ENCODE measurements around the gene FAM83B. TPM values are rescaled to one million over a fixed set of nuclear protein-coding genes. Genes with fewer than 3 reads are reported as not detected.

The FAM83B gene
- total RNA-seq, 1 experiment from 2014 or later: 0.07 TPM

DNA sequence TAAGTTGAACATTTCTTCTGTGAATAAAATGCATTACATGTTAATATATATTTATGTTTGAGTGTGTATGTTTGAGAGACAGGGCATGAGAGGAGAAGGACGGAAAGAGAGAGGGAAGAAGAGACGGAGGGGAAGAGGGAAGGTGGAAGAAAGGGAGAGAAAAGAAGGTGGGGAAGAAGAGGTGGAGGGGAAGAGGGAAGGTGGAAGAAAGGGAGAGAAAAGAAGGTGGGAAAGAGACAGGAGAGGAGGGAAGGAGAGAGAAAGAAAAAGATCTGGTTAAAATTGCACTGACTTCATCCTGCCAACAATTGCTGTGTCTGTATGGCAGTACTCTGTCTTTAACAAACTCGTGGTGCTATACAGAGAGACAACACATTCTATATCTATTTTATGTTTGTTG, 29.0 kb downstream of the FAM83B start:
- H3K4me2 ChIP-seq (ENCODE audit: low read length): no peak overlapping the region
- no peak overlapping the region for H2AFZ ChIP-seq (ENCODE audit: low read length)
- POLR2A ChIA-PET (ENCODE audit: unreplicated experiment): no interaction called here
- H3K27ac ChIP-seq (ENCODE audit: low read length): peak overlapping the region; percentile 90
- H3K9me2 ChIP-seq (replicated peaks; ENCODE audit: low read length): no peaks in the 10 kb centered on the region
- no peaks in the 10 kb centered on the region for H3K79me2 ChIP-seq (ENCODE audit: low read length)
- intact Hi-C loops (cut with micrococcal nuclease): loop anchor here (5.0 to 10.0 kb wide), 3 partner anchors 42 to 367 kb away; no protein-coding TSS in a partner anchor
- peaks cover 33% of the 10 kb centered on the region for H3K4me1 ChIP-seq (ENCODE audit: insufficient read depth, low read length)
- no peak overlapping the region for H3K4me3 ChIP-seq (ENCODE audit: low read length)
- no TSS peak for BruUV-seq (replicated peaks)
- no peak for ATAC-seq
- no peak for TF ChIP-seq EZH2 (IDR thresholded peaks at IDR 0.05; ENCODE audit: low read length, unreplicated experiment)
- TF ChIP-seq, protein P1, sequence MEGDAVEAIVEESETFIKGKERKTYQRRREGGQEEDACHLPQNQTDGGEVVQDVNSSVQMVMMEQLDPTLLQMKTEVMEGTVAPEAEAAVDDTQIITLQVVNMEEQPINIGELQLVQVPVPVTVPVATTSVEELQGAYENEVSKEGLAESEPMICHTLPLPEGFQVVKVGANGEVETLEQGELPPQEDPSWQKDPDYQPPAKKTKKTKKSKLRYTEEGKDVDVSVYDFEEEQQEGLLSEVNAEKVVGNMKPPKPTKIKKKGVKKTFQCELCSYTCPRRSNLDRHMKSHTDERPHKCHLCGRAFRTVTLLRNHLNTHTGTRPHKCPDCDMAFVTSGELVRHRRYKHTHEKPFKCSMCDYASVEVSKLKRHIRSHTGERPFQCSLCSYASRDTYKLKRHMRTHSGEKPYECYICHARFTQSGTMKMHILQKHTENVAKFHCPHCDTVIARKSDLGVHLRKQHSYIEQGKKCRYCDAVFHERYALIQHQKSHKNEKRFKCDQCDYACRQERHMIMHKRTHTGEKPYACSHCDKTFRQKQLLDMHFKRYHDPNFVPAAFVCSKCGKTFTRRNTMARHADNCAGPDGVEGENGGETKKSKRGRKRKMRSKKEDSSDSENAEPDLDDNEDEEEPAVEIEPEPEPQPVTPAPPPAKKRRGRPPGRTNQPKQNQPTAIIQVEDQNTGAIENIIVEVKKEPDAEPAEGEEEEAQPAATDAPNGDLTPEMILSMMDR (conservative IDR thresholded peaks at IDR 0.05; ENCODE audit: low read depth, low read length): no peak
- TF ChIP-seq EZH2phosphoT487 (IDR thresholded peaks at IDR 0.05; ENCODE audit: borderline replicate concordance, low read length): no peak
- no peaks in the 10 kb centered on the region for H3K9me3 ChIP-seq (ENCODE audit: low read length)
- no peak for DNase-seq
- no peaks in the 10 kb centered on the region for H3K27me3 ChIP-seq (ENCODE audit: low read length)
- no peaks in the 10 kb centered on the region for H3F3A ChIP-seq (ENCODE audit: low read length, unreplicated experiment)
- no peaks in the 10 kb centered on the region for H3K36me3 ChIP-seq (ENCODE audit: low read depth, low read length)
- H4K20me1 ChIP-seq (ENCODE audit: low read length): no peaks in the 10 kb centered on the region
- H3K9ac ChIP-seq (ENCODE audit: low read length): peak overlapping the region; percentile 24
- CTCF ChIA-PET: no interaction called here

DNA sequence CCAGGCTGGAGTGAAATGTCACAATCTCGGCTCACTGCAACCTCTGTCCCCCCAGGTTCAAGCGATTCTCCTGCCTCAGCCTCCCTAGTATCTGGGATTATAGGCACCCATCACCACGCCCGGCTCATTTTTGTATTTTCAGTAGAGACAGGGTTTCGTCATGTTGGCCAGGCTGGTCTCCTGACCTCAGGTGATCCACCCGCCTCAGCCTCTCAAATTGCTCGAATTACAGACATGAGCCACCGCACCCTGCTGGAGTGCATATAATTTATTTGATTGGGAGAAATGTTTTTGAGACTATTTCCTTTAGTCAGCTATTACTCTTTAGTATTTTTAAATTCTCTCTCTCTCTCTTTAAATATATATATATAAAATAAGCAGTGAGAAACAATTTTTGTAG, 29.8 kb downstream of the FAM83B start:
- Histone ChIP-seq H3K27me3 (ENCODE audit: low read length) (no peaks in the 10 kb centered on the region), H2AFZ (ENCODE audit: low read length) (no peak overlapping the region), H3K4me1 (ENCODE audit: insufficient read depth, low read length) (peaks cover 40% of the 10 kb centered on the region), H3K27ac (ENCODE audit: low read length) (no peak overlapping the region), H3K4me3 (ENCODE audit: low read length) (no peak overlapping the region), H4K20me1 (ENCODE audit: low read length) (no peaks in the 10 kb centered on the region), H3K9ac (ENCODE audit: low read length) (no peak overlapping the region), H3F3A (ENCODE audit: low read length, unreplicated experiment) (no peaks in the 10 kb centered on the region), H3K4me2 (ENCODE audit: low read length) (no peak overlapping the region), H3K9me2 (replicated peaks; ENCODE audit: low read length) (no peaks in the 10 kb centered on the region), H3K79me2 (ENCODE audit: low read length) (no peaks in the 10 kb centered on the region), H3K9me3 (ENCODE audit: low read length) (no peaks in the 10 kb centered on the region), H3K36me3 (ENCODE audit: low read depth, low read length) (no peaks in the 10 kb centered on the region)
- ATAC-seq (no peak), DNase-seq (no peak)
- intact Hi-C loops (cut with micrococcal nuclease): loop anchor here (5.0 to 10.0 kb wide), 3 partner anchors 41 to 366 kb away; no protein-coding TSS in a partner anchor
- TF ChIP-seq EZH2phosphoT487 (IDR thresholded peaks at IDR 0.05; ENCODE audit: borderline replicate concordance, low read length): no peak
- TF ChIP-seq, protein P1 (conservative IDR thresholded peaks at IDR 0.05; ENCODE audit: low read depth, low read length): no peak
- TF ChIP-seq EZH2 (IDR thresholded peaks at IDR 0.05; ENCODE audit: low read length, unreplicated experiment): no peak
- ChIA-PET POLR2A (ENCODE audit: unreplicated experiment) (no interaction called here), CTCF (no interaction called here)
- BruUV-seq (replicated peaks): no TSS peak

DNA sequence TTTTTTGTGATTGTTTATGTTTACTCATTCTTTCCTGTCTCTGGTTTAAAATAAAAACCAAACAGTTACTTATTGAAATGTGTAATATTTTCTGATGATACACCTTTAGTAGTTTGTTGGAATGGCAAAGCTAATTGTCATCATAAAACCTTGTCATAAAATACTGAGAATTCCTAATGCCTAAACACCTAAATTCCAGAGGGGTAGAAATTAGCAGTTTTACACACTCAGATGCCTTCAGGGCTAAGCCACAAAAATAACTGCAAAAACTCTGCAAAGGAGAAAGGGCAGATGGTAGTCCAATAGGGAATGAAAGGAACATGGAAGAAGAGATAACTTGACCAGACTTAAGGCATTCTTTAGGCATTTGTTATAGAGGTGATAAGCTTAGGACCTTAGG, 30.3 kb downstream of the FAM83B start:
- Histone ChIP-seq H3K9me3 (ENCODE audit: low read length) (no peaks in the 10 kb centered on the region), H3K27ac (ENCODE audit: low read length) (no peak overlapping the region), H4K20me1 (ENCODE audit: low read length) (no peaks in the 10 kb centered on the region), H3K36me3 (ENCODE audit: low read depth, low read length) (no peaks in the 10 kb centered on the region), H3K79me2 (ENCODE audit: low read length) (no peaks in the 10 kb centered on the region), H3K4me2 (ENCODE audit: low read length) (no peak overlapping the region), H2AFZ (ENCODE audit: low read length) (no peak overlapping the region), H3K9ac (ENCODE audit: low read length) (no peak overlapping the region), H3K4me1 (ENCODE audit: insufficient read depth, low read length) (peaks cover 41% of the 10 kb centered on the region), H3K27me3 (ENCODE audit: low read length) (no peaks in the 10 kb centered on the region), H3F3A (ENCODE audit: low read length, unreplicated experiment) (no peaks in the 10 kb centered on the region), H3K4me3 (ENCODE audit: low read length) (no peak overlapping the region), H3K9me2 (replicated peaks; ENCODE audit: low read length) (no peaks in the 10 kb centered on the region)
- CTCF ChIA-PET: no interaction called here
- DNase-seq (no peak), ATAC-seq (no peak)
- intact Hi-C loops (cut with micrococcal nuclease): loop anchor here (5.0 to 10.0 kb wide), 3 partner anchors 40 to 365 kb away; no protein-coding TSS in a partner anchor
- no TSS peak for BruUV-seq (replicated peaks)
- POLR2A ChIA-PET (ENCODE audit: unreplicated experiment): no interaction called here
- TF ChIP-seq, protein P1 (conservative IDR thresholded peaks at IDR 0.05; ENCODE audit: low read depth, low read length): no peak
- TF ChIP-seq EZH2phosphoT487 (IDR thresholded peaks at IDR 0.05; ENCODE audit: borderline replicate concordance, low read length) (no peak), EZH2 (IDR thresholded peaks at IDR 0.05; ENCODE audit: low read length, unreplicated experiment) (no peak)
